Transverse colon (tissue), 3 donors: ENCODE data around the gene SESN3.

Experiments used
- CTCF ChIP-seq, 5 experiments: fragments of 200-600 bp in 3 of 5; fragments of 450-650 bp in 2 of 5; sonication (generic) in 3 of 5; IDR thresholded peaks; 1 replicate in 2 of 5; 2 replicates in 3 of 5; pipeline ENCODE4 v1.5.1; 2016 to 2017; ENCODE audit warnings: antibody characterized with exemption in 5 of 5, inconsistent platforms in 3 of 5, mild to moderate bottlenecking in 2 of 5, moderate library complexity in 1 of 5
- POLR2A ChIP-seq: fragments of 450-650 bp; IDR thresholded peaks from one replicate; pipeline ENCODE4 v1.6.1; 2016; ENCODE audit warnings: antibody characterized with exemption, mild to moderate bottlenecking, moderate library complexity

- TF ChIP-seq POLR2A (no peak), CTCF (IDR thresholded peaks at IDR 0.05) (no peak)
Observed at GRCh38 chr11:95163106-95163505, 67.9 kb downstream of the SESN3 start.
